HG03439 (cell line): ENCODE data around the gene CEBPG.

Experiments used
- ATAC-seq: cut with Tn5 transposase; IDR thresholded peaks from one replicate; pipeline ENCODE4 v1.9.1; 2021; ENCODE audit warnings: mild to moderate bottlenecking, moderate library complexity; ENCODE audit not compliant: unreplicated experiment

CEBPG gene

DNA sequence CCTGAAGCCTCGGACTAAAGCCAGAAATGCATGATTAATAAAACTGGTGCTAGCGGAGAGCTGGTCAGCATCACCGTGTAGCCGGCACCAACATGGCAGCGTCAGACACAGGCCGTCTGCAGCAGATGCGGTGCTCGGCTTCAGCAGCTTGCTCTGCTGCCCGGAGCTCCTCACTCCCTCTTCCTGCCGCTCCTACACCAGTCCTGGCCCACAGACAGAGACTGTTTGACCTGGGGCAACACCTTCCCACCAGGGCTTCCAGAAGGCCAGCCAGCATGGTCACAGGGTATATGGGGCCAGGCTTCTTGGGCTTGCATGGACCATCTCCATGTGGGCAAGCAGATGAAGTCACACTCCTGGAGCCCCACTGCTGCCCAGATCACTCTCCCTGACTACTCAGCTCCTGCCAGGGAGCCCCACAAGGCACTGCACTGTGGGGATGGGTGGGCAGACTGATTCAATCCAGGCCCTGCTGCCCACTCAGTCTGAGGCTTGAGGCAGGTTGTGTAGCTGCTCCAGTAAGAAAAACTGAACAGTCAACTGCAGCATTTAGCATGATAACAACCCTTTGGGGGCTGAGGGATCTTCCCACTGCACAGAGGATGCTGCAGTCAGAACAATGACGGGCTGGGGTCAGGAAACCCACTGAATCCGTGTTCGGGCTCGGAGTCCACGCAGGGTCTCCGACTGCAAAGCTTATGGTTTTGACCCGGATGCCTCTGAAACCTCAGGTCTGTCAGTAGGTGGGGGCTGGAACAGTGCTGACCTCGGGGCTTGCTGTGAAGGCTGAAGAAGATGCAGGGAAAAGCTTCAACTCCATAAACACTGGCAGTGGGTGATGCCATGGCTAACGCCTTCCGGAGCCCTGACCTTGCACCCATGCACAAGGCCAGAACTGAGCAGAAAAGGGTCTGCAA, 45.6 kb downstream of the CEBPG start:
- no peak for ATAC-seq

- no peak for ATAC-seq
These were observed 46.2 kb downstream of the CEBPG start for GRCh38 chr19:33419788-33420130.

GRCh38 chr19:33420821-33421220, 47.3 kb downstream of the CEBPG start:
- no peak for ATAC-seq

DNA sequence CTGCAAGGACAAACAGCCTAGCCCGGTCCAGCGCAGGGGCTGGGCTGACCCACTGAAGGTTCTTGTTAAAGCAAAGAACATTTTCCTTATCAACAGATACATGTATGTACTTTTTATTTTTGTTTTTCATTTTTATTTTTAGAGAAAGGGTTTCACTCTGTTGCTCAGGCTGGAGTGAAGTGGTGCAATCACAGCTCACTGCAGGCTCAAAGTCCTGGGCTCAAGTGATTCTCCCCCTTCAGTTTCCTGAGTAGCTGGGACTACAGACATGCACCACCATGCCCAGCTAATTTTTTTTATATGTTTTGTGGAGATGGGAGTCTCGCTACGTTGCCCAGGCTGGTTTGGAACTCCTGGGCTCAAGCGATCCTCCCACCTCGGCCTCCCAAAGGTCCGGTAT, 47.9 kb downstream of the CEBPG start:
- ATAC-seq: no peak

- ATAC-seq: no peak
These were observed 49.1 kb downstream of the CEBPG start for GRCh38 chr19:33422369-33423180.

- no peak for ATAC-seq
These were observed 50.7 kb downstream of the CEBPG start for GRCh38 chr19:33424181-33424580.

DNA sequence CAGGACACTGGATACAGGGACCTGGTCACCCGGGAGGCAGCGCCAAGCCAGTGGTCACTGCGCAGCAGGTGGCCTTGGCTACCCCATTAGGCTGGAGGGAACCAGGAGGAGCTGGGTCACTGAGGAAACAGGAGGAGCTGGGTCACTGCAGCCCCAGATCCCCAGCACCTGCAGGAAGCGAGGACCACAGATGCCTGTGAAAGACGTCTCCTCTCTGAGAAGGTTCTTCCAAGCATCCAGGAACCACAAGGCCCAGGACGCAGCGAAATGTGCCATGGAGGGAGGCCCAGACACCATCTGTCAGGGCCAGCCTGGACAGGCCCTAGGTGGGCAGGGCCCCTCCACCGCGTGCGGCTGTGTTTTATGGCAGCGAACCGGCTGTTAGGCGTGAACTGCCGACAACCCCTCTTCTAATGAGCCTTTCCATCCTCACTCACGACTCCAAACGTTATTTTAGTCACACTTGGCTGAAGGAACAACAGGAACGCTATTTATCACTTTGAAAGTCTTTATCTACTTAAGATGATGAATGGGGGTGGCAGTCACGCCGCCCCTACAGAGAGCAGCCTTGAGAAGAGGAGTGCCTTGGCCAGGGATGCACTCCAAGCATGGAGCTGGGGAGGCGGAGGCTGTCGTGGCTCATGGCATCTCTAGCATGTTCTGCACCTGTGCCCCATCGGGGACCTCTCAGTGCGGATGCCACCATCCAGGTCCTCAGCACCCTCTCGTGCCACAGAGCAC, 53.3 kb downstream of the CEBPG start:
- no peak for ATAC-seq

DNA sequence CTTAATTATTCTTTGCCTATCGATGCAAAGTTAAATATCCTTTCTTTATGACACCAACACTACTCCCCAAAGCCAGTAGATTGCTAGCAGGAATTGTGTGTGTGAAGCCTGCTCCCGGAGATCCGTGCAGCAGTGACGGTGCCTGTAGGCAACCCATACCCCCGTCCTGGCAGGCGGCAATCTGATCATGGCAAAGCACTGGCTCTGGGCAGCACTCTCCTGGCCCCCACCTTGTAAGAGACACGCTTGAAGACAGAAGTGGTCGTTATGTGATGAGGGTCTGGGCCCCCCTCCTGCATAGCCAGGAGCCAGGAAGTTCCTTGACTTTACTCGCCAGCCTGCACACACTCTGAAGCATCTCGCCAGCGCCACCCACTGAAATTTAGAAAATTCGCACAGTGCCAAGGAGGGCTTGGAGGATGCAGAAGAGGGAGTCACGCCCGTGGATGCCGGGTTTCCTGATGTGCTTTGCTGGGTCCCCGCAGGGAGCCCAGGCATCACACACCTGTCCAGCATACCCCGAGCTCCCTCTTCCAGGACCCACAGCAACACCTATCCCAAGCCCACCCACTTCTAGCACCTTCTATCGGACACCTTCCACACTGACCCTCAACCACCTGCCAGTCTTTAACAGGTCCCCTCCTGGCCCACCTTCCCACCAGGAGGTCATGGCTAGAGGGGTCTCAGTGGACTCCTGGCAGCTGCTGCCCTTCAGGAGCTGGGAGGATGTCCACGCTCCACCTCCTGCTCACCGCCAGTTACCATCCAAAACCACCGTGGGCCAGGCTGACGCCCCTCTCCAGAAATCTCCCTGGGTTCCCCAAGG, 54.5 kb downstream of the CEBPG start:
- ATAC-seq: no peak

DNA sequence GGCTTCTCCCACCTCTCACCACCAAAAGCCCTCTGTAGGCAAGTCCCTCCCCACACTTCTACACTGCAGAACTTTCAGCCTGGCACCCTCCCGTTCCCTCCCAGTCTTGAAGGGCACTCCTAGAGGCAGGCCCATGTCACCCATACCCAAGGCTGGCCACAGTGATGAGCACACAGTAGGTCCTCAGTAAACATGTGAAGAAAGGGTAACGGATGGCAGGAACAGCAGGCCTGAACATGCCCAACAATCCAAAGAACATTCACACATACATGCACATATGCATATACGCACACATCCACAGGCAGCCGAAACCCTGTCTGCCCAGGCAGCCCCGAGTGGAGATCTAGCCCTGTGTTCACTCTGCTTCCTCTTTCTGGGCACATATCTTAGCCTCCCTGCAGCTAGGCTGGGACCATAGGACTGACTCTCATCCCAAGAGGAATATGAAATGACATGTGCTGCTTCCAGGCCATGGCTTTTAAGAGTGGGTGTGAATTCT, 55.2 kb downstream of the CEBPG start:
- ATAC-seq: no peak

- ATAC-seq: no peak
These were observed 56.6 kb downstream of the CEBPG start for GRCh38 chr19:33429891-33430673.

- no peak for ATAC-seq
These were observed 57.3 kb downstream of the CEBPG start for GRCh38 chr19:33430674-33431277.

DNA sequence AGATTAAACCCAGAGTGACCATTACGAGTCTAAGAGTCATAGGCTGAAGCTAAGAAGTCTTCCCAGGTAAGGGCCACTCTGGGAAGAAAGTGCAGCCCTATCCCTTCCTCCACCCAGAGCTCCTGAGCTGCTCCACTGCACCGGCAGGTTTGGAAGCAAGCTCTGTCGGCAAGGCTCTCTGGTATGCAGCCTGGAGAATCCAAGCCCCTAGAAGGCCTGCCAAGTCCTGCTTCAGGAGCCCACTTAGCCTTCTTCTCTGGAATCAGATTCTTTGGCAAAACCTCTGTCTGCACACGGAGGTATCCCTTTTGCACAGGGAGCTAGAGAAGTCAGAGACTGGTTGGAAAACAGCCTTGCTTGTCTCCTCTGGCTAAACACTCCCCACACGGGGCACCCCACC, 58.5 kb downstream of the CEBPG start:
- no peak for ATAC-seq
